ENCODE data around the gene NATD1. TPM values are rescaled to one million over a fixed set of nuclear protein-coding genes. Genes with fewer than 3 reads are reported as not detected.

Gene NATD1
- total RNA-seq, 4 donors from 2014 or later, result 8.9 to 22.2 (median 15.4) TPM

- Histone ChIP-seq H3K4me3 (no peak overlapping the region), H3K27me3 (no peaks in the 10 kb centered on the region), H3K4me1 (peaks cover 0 to 48% (median 22%) of the 10 kb centered on the region in 3 donors), H3K27ac (no peak overlapping the region), H3K36me3 (peaks cover 0 to 8% of the 10 kb centered on the region in 2 donors), H3K9me3 (no peaks in the 10 kb centered on the region)
- 50 to 63% methylated on average over 4 to 6 of the region's 7 CpGs for WGBS, 2 donors (ENCODE audit: low coverage in 1 of 2)
- TF ChIP-seq EP300 (IDR thresholded peaks at IDR 0.05), result no peak
- TF ChIP-seq, protein P1, sequence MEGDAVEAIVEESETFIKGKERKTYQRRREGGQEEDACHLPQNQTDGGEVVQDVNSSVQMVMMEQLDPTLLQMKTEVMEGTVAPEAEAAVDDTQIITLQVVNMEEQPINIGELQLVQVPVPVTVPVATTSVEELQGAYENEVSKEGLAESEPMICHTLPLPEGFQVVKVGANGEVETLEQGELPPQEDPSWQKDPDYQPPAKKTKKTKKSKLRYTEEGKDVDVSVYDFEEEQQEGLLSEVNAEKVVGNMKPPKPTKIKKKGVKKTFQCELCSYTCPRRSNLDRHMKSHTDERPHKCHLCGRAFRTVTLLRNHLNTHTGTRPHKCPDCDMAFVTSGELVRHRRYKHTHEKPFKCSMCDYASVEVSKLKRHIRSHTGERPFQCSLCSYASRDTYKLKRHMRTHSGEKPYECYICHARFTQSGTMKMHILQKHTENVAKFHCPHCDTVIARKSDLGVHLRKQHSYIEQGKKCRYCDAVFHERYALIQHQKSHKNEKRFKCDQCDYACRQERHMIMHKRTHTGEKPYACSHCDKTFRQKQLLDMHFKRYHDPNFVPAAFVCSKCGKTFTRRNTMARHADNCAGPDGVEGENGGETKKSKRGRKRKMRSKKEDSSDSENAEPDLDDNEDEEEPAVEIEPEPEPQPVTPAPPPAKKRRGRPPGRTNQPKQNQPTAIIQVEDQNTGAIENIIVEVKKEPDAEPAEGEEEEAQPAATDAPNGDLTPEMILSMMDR (IDR thresholded peaks at IDR 0.05), result no peak
- TF ChIP-seq POLR2AphosphoS5 (IDR thresholded peaks at IDR 0.05), result no peak
- no peak for TF ChIP-seq POLR2A (IDR thresholded peaks at IDR 0.05)
- no peak for ATAC-seq
Observed at GRCh38 chr17:21249920-21250703, 3.1 kb downstream of the NATD1 start.

GRCh38 chr17:21249086-21249795, 4.0 kb downstream of the NATD1 start:
- WGBS, 2 donors (ENCODE audit: low coverage in 1 of 2), result 72 to 82% methylated on average over 3 to 9 of the region's 12 CpGs
- Histone ChIP-seq H3K9me3 (no peaks in the 10 kb centered on the region), H3K27ac (no peak overlapping the region), H3K27me3 (no peaks in the 10 kb centered on the region), H3K36me3 (peaks cover 0 to 9% of the 10 kb centered on the region in 2 donors), H3K4me3 (no peak overlapping the region), H3K4me1 (peaks cover 0 to 46% (median 22%) of the 10 kb centered on the region in 3 donors)
- no peak for ATAC-seq
- no peak for TF ChIP-seq POLR2AphosphoS5 (IDR thresholded peaks at IDR 0.05)
- TF ChIP-seq, protein P1 (IDR thresholded peaks at IDR 0.05), result no peak
- no peak for TF ChIP-seq EP300 (IDR thresholded peaks at IDR 0.05)
- TF ChIP-seq POLR2A (IDR thresholded peaks at IDR 0.05), result no peak

DNA sequence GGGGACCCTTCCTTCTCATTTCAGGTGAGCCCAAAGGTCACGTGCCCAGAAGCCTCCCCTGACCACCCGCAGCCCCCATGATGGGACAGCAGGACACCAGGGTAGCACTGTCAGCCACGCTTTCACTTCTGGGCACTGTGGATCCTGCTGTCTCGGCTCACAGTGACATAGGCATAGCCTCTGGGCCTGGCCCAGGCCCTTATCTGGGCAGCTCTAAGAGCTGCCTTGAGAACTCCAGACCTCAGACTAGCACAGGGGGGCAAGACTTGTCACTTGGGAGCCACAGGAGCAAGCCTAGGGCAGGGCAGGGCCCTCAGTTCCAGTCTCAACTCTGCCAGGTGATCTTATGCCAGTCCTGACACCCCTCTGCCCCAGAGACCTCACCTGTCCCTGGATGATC, 4.7 kb downstream of the NATD1 start:
- no peaks in the 10 kb centered on the region for H3K27me3 ChIP-seq
- peaks cover 0 to 16% of the 10 kb centered on the region in 2 donors for H3K36me3 ChIP-seq
- H3K9me3 ChIP-seq, result no peaks in the 10 kb centered on the region
- no peak overlapping the region for H3K4me3 ChIP-seq
- H3K4me1 ChIP-seq, result peaks cover 0 to 39% (median 17%) of the 10 kb centered on the region in 3 donors
- TF ChIP-seq POLR2A (IDR thresholded peaks at IDR 0.05) (no peak), EP300 (IDR thresholded peaks at IDR 0.05) (no peak), POLR2AphosphoS5 (IDR thresholded peaks at IDR 0.05) (no peak)
- TF ChIP-seq, protein P1 (IDR thresholded peaks at IDR 0.05), result no peak
- H3K27ac ChIP-seq, result no peak overlapping the region
- no peak for ATAC-seq
- 80% methylated on average over 2 of the region's 4 CpGs; no CpG with 5 or more reads in 1 of the 2 donors for WGBS, 2 donors (ENCODE audit: low coverage in 1 of 2)

GRCh38 chr17:21247552-21248258, 5.5 kb downstream of the NATD1 start:
- no peak overlapping the region for H3K27ac ChIP-seq
- TF ChIP-seq POLR2A (IDR thresholded peaks at IDR 0.05) (no peak), EP300 (IDR thresholded peaks at IDR 0.05) (no peak), POLR2AphosphoS5 (IDR thresholded peaks at IDR 0.05) (no peak)
- TF ChIP-seq, protein P1 (IDR thresholded peaks at IDR 0.05), result no peak
- no peak for ATAC-seq
- H3K36me3 ChIP-seq, result peaks cover 0 to 24% of the 10 kb centered on the region in 2 donors
- peaks cover 0 to 37% (median 16%) of the 10 kb centered on the region in 3 donors for H3K4me1 ChIP-seq
- no peaks in the 10 kb centered on the region for H3K9me3 ChIP-seq
- WGBS, 2 donors (ENCODE audit: low coverage in 1 of 2), result 78 to 80% methylated on average over 3 to 4 of the region's 12 CpGs
- no peaks in the 10 kb centered on the region for H3K27me3 ChIP-seq
- H3K4me3 ChIP-seq, result no peak overlapping the region
